ENCODE results near the gene RHBG. TPM values are rescaled to one million over a fixed set of nuclear protein-coding genes. Genes with fewer than 3 reads are reported as not detected.

The RHBG gene
- total RNA-seq, 1 experiment from 2014 or later = 1.5 TPM

- no peak overlapping the region for H3K27ac Mint-ChIP-seq
- H2BK15ac ChIP-seq (ENCODE audit: low read depth, low read length) = no peak overlapping the region
- peaks cover 4 to 7% of the 10 kb centered on the region in 2 experiments for H3K4me1 Mint-ChIP-seq
These were observed 4.5 kb downstream of the RHBG start for GRCh38 chr1:156373546-156373945.

More at GRCh38 chr1:156373546-156373945, 4.5 kb downstream of the RHBG start:
- H4K8ac ChIP-seq (replicated peaks; ENCODE audit: insufficient read length, low read depth, low read length) = no peak overlapping the region
- H3K9me3 Mint-ChIP-seq = no peaks in the 10 kb centered on the region
- H4K20me1 ChIP-seq (ENCODE audit: control insufficient read depth, insufficient read depth, insufficient read length) = no peaks in the 10 kb centered on the region
- no peaks in the 10 kb centered on the region for H3K79me1 ChIP-seq (ENCODE audit: insufficient read depth, low read depth, low read length, poor library complexity, severe bottlenecking)
- no peaks in the 10 kb centered on the region for H3K79me2 ChIP-seq (ENCODE audit: insufficient read depth, low read length)
- no peak overlapping the region for H4K91ac ChIP-seq (ENCODE audit: insufficient read length, low read depth, low read length)
- no peak overlapping the region for H3T11ph ChIP-seq (ENCODE audit: low read length)
- H3K9ac ChIP-seq (ENCODE audit: extremely low read depth, insufficient read length, low read length) = no peak overlapping the region
- H2BK12ac ChIP-seq (ENCODE audit: insufficient read length, low read depth, low read length) = no peak overlapping the region
- H3K4me2 ChIP-seq (ENCODE audit: insufficient read depth, insufficient read length, low read length) = no peak overlapping the region
- H2BK20ac ChIP-seq (ENCODE audit: low read depth, low read length, poor library complexity, severe bottlenecking) = no peak overlapping the region
- no peak overlapping the region for H2BK5ac ChIP-seq (ENCODE audit: insufficient read length, low read length)
- no peak overlapping the region for H4K5ac ChIP-seq (ENCODE audit: insufficient read length, low read depth, low read length)
- peaks cover 4% of the 10 kb centered on the region for H3K23me2 ChIP-seq (ENCODE audit: insufficient read length, low read depth, low read length, poor library complexity, severe bottlenecking)
- no peak overlapping the region for H2BK120ac ChIP-seq (ENCODE audit: low read depth, low read length, poor library complexity, severe bottlenecking)
- H3K56ac ChIP-seq (ENCODE audit: insufficient read length, low read depth, low read length) = no peak overlapping the region
- no peaks in the 10 kb centered on the region for H3K9me3 ChIP-seq (ENCODE audit: control insufficient read depth, low read depth, low read length)
- no peaks in the 10 kb centered on the region; a peak in 1 of 7 replicates for H3K36me3 Mint-ChIP-seq (ENCODE audit: insufficient read depth in 1 of 3, low read depth in 3 of 3)
- no peak overlapping the region for H2AFZ ChIP-seq (ENCODE audit: low read length)
- no peak overlapping the region for H2AK5ac ChIP-seq (ENCODE audit: insufficient read length, low read length)
- H3K4me1 ChIP-seq (ENCODE audit: insufficient read depth, low read length) = no peaks in the 10 kb centered on the region
- no peak overlapping the region for H3K27ac ChIP-seq (ENCODE audit: insufficient read length, low read depth, low read length)
- DNase-seq = no peak
- no peak overlapping the region for H3K4me3 Mint-ChIP-seq
- no peak overlapping the region for H3K14ac ChIP-seq (ENCODE audit: insufficient read depth, low read length)
- H3K18ac ChIP-seq (ENCODE audit: insufficient read length, low read depth, low read length) = no peak overlapping the region
- H3K4ac ChIP-seq (ENCODE audit: low read depth, low read length) = no peak overlapping the region
- no peak for TF ChIP-seq CTCF (conservative IDR thresholded peaks at IDR 0.05)
- H3K23ac ChIP-seq (ENCODE audit: insufficient read length, low read depth, low read length) = no peak overlapping the region
- H3K27me3 ChIP-seq (ENCODE audit: insufficient read depth, low read length) = no peaks in the 10 kb centered on the region; the same call in 1 of the 2 replicates
- H3K27me3 Mint-ChIP-seq (ENCODE audit: low read depth) = peaks cover 42% of the 10 kb centered on the region
